Adrenal gland (tissue), 5 donors: Measurements from ENCODE around the gene SLC19A2.

ENCODE experiments used
- POLR2A ChIP-seq, 2 donors: fragments of 450-650 bp; IDR thresholded peaks; one replicate each; pipeline ENCODE4 v1.6.1; 2017; ENCODE audit warnings: antibody characterized with exemption in 2 of 2, mild to moderate bottlenecking in 2 of 2, moderate library complexity in 1 of 2
- TF ChIP-seq, protein P1 (sequence below), 6 experiments: fragments of 450-650 bp in 4 of 6; fragments of 200-600 bp in 2 of 6; sonication (generic) in 1 of 6; IDR thresholded peaks; 1 replicate in 5 of 6; 2 replicates in 1 of 6; pipeline versions ENCODE4 v1.5.1 to v1.8.0; 2016 to 2021; ENCODE audit warnings: antibody characterized with exemption in 6 of 6, mild to moderate bottlenecking in 2 of 6, moderate library complexity in 1 of 6
- donor health status: DM: no; HTN: no; CAD: no.

DNA sequence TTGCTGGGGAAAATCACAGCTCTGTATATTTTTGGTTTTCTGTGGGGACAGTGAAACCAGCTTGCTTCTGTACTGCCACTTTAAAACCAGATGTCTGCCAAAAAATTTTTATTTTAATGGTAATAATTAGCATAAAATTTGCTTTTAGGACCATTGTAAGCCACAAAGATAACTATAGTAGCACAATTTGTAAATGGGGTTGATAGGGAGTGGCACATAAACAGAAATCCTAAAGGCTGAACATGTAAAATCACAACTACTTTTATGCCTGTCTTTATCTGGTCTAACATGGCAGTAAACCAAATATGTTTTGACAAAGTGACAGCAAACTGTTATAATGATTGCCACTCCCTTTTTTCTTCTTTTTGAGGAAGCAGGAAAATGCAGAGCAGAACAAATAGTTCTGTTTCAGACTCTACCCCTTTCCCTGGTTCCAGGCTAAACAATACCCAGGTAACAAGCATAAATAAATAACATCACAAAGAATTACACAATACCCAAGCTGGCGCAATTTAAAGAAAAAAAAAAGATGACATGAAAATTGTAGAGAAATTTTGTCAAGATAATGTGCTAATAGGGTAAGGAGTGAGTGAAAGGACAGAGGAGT, 34.4 kb downstream of the SLC19A2 start:
- TF ChIP-seq, protein P1, sequence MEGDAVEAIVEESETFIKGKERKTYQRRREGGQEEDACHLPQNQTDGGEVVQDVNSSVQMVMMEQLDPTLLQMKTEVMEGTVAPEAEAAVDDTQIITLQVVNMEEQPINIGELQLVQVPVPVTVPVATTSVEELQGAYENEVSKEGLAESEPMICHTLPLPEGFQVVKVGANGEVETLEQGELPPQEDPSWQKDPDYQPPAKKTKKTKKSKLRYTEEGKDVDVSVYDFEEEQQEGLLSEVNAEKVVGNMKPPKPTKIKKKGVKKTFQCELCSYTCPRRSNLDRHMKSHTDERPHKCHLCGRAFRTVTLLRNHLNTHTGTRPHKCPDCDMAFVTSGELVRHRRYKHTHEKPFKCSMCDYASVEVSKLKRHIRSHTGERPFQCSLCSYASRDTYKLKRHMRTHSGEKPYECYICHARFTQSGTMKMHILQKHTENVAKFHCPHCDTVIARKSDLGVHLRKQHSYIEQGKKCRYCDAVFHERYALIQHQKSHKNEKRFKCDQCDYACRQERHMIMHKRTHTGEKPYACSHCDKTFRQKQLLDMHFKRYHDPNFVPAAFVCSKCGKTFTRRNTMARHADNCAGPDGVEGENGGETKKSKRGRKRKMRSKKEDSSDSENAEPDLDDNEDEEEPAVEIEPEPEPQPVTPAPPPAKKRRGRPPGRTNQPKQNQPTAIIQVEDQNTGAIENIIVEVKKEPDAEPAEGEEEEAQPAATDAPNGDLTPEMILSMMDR (IDR thresholded peaks at IDR 0.05), result no peak
- no peak for TF ChIP-seq POLR2A (IDR thresholded peaks at IDR 0.05)
